ENCODE results near the gene HTR3B. TPM values are rescaled to one million over a fixed set of nuclear protein-coding genes. Genes with fewer than 3 reads are reported as not detected.

HTR3B gene
- total RNA-seq, 1 donor from 2014 or later, result not detected

DNA sequence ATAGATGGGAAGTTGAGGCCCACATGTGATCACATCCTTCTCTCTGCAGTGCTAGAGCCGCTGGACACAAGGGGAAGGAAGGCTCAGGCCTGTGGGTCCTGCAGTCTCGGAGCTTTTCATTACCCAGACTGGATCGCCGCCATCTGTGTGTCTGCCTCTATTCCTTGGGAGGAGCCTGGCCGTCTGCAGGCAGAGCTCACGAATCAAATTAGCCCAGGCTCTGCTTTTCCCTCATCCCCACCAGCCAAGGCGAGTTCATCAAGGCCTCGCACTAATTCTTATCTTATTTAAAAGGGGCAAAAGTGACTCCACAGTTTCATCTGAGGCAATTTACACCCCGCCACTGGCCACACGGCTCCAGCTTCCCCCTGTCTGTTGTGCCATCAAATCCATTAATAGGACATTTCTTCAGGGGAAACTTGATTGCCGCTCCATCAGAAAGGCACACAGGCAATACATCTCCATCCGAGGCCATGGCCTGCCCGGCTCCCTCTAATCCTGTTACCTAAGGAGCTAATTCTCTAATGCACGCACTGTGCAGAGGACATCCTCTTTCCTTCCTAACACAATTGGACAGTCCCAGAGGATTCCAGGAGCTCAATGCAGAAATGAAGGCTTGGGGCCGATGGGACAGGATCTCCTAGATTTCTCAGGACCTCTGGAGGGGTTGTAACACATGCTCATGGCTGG is 67.1 kb downstream of the HTR3B start:
- H3K27me3 ChIP-seq, result no peaks in the 10 kb centered on the region
- no peak for TF ChIP-seq CTCF (IDR thresholded peaks at IDR 0.05)
- H3K9me3 ChIP-seq (ENCODE audit: low read depth), result no peaks in the 10 kb centered on the region
- no peak overlapping the region for H3K4me2 ChIP-seq
- no peaks in the 10 kb centered on the region for H4K20me1 ChIP-seq (ENCODE audit: low read depth)
- Mint-ChIP-seq H3K4me1 (peaks cover 14% of the 10 kb centered on the region), H3K27ac (no peak overlapping the region), H3K4me3 (no peak overlapping the region), H3K36me3 (no peaks in the 10 kb centered on the region), H3K9me3 (no peaks in the 10 kb centered on the region), H3K27me3 (ENCODE audit: insufficient read depth, low read depth) (peaks cover 17% of the 10 kb centered on the region)
- no peak overlapping the region for H3K9ac ChIP-seq
- H3F3A ChIP-seq (ENCODE audit: low read depth), result peaks cover 8% of the 10 kb centered on the region
- no peak overlapping the region for H3K27ac ChIP-seq
- peaks cover 13% of the 10 kb centered on the region for H3K4me1 ChIP-seq
- DNase-seq (ENCODE audit: low spot score), result no peak
- H3K36me3 ChIP-seq, result no peaks in the 10 kb centered on the region
- H3K4me3 ChIP-seq, result no peak overlapping the region
- no peaks in the 10 kb centered on the region for H3K79me2 ChIP-seq (ENCODE audit: low read depth)
- H2AFZ ChIP-seq (replicated peaks), result no peak overlapping the region

- H3K4me1 ChIP-seq, result peaks cover 13% of the 10 kb centered on the region
- H3K79me2 ChIP-seq (ENCODE audit: low read depth), result no peaks in the 10 kb centered on the region
- H3K4me3 Mint-ChIP-seq, result peak within 1 kb of the TSS; percentile 33
- H3K9ac ChIP-seq, result no peak within 1 kb of the TSS
- no peak within 1 kb of the TSS for H3K27ac ChIP-seq
- peak within 1 kb of the TSS; percentile 46 for H2AFZ ChIP-seq (replicated peaks)
- H3K27me3 Mint-ChIP-seq (ENCODE audit: insufficient read depth, low read depth), result peaks cover 14% of the 10 kb centered on the region
- TF ChIP-seq EZH2 (IDR thresholded peaks at IDR 0.05) (no peak), EZH2phosphoT487 (IDR thresholded peaks at IDR 0.05) (no peak), CTCF (IDR thresholded peaks at IDR 0.05) (no peak)
- no peaks in the 10 kb centered on the region for H3K36me3 ChIP-seq
- DNase-seq (ENCODE audit: low spot score), result peak; percentile 78
- no peaks in the 10 kb centered on the region for H3K9me3 ChIP-seq (ENCODE audit: low read depth)
- H3K27ac Mint-ChIP-seq, result no peak within 1 kb of the TSS
- no peaks in the 10 kb centered on the region for H4K20me1 ChIP-seq (ENCODE audit: low read depth)
- H3K9me3 Mint-ChIP-seq, result no peaks in the 10 kb centered on the region
- H3K4me3 ChIP-seq, result no peak within 1 kb of the TSS
- peak within 1 kb of the TSS; percentile 51 for H3K4me2 ChIP-seq
- H3K36me3 Mint-ChIP-seq, result no peaks in the 10 kb centered on the region
- H3K4me1 Mint-ChIP-seq, result peaks cover 14% of the 10 kb centered on the region
- peaks cover 8% of the 10 kb centered on the region for H3F3A ChIP-seq (ENCODE audit: low read depth)
- H3K27me3 ChIP-seq, result no peaks in the 10 kb centered on the region
Measured at GRCh38 chr11:113974741-113975470, 70.3 kb downstream of the HTR3B start, which contains the start of gene HTR3A. TSS of gene HTR3A (plus strand) at chr11:113975108. CDS start at chr11:113975326, 218 bp downstream.

GRCh38 chr11:113977071-113977490 is 72.5 kb downstream of the HTR3B start:
- Histone ChIP-seq H4K20me1 (ENCODE audit: low read depth) (no peaks in the 10 kb centered on the region), H3K27ac (no peak overlapping the region), H3F3A (ENCODE audit: low read depth) (peaks cover 8% of the 10 kb centered on the region), H2AFZ (replicated peaks) (no peak overlapping the region), H3K36me3 (no peaks in the 10 kb centered on the region), H3K4me1 (peaks cover 13% of the 10 kb centered on the region), H3K27me3 (no peaks in the 10 kb centered on the region), H3K9me3 (ENCODE audit: low read depth) (no peaks in the 10 kb centered on the region), H3K4me2 (no peak overlapping the region), H3K9ac (no peak overlapping the region), H3K79me2 (ENCODE audit: low read depth) (no peaks in the 10 kb centered on the region), H3K4me3 (no peak overlapping the region)
- no peaks in the 10 kb centered on the region for H3K36me3 Mint-ChIP-seq
- H3K4me3 Mint-ChIP-seq, result no peak overlapping the region
- peaks cover 14% of the 10 kb centered on the region for H3K4me1 Mint-ChIP-seq
- no peaks in the 10 kb centered on the region for H3K9me3 Mint-ChIP-seq
- DNase-seq (ENCODE audit: low spot score), result no peak
- H3K27me3 Mint-ChIP-seq (ENCODE audit: insufficient read depth, low read depth), result peaks cover 14% of the 10 kb centered on the region
- no peak overlapping the region for H3K27ac Mint-ChIP-seq
- no peak for TF ChIP-seq EZH2 (IDR thresholded peaks at IDR 0.05)
- TF ChIP-seq CTCF (IDR thresholded peaks at IDR 0.05), result no peak
- no peak for TF ChIP-seq EZH2phosphoT487 (IDR thresholded peaks at IDR 0.05)

Data from neural progenitor cell (in vitro differentiated cells).